Spleen (tissue), 11 donors: Measurements from ENCODE around the gene SLC5A2. TPM values are rescaled to one million over a fixed set of nuclear protein-coding genes. Genes with fewer than 3 reads are reported as not detected.

ENCODE experiments used
- DNase-seq: peaks from one replicate; pipeline ENCODE4 v3.0.0-alpha.2; 2020
- H3K27ac ChIP-seq, 8 donors: fragments of 200-600 bp; sonication (generic) in 7 of 8; 1 replicate in 4 of 8; 2 replicates in 4 of 8; pipeline versions ENCODE4 v1.5.0 to v1.8.0; 2016 to 2021; ENCODE audit warnings: inconsistent platforms in 4 of 8, mild to moderate bottlenecking in 4 of 8, moderate library complexity in 1 of 8
- H3K27me3 ChIP-seq, 7 donors: fragments of 200-600 bp; sonication (generic) in 6 of 7; replicated peaks in 1 of 7; 1 replicate in 4 of 7; 2 replicates in 3 of 7; pipeline versions ENCODE4 v1.5.0 to v1.8.0; 2016 to 2021; ENCODE audit warnings: inconsistent platforms in 3 of 7, mild to moderate bottlenecking in 1 of 7
- H3K36me3 ChIP-seq, 6 donors: fragments of 200-600 bp; sonication (generic) in 5 of 6; 1 replicate in 4 of 6; 2 replicates in 2 of 6; pipeline versions ENCODE4 v1.5.0 to v1.8.0; 2016 to 2021; ENCODE audit warnings: inconsistent platforms in 2 of 6
- H3K4me1 ChIP-seq, 6 donors: fragments of 200-600 bp; sonication (generic) in 5 of 6; 1 replicate in 3 of 6; 2 replicates in 3 of 6; pipeline versions ENCODE4 v1.5.0 to v1.8.0; 2016 to 2021; ENCODE audit warnings: inconsistent platforms in 3 of 6
- H3K4me3 ChIP-seq, 8 donors: fragments of 200-600 bp; sonication (generic) in 7 of 8; 1 replicate in 4 of 8; 2 replicates in 4 of 8; pipeline versions ENCODE4 v1.5.0 to v1.8.0; 2016 to 2021; ENCODE audit warnings: inconsistent platforms in 4 of 8, mild to moderate bottlenecking in 4 of 8, moderate library complexity in 2 of 8
- H3K9me3 ChIP-seq, 8 donors: fragments of 200-600 bp; sonication (generic) in 7 of 8; 1 replicate in 4 of 8; 2 replicates in 4 of 8; pipeline versions ENCODE4 v1.5.0 to v1.8.0; 2016 to 2021; ENCODE audit warnings: inconsistent platforms in 4 of 8
- CTCF ChIP-seq, 11 experiments: fragments of 200-600 bp in 7 of 11; fragments of 450-650 bp in 4 of 11; sonication (generic) in 4 of 11; IDR thresholded peaks in 8 of 11; conservative IDR thresholded peaks in 3 of 11; 1 replicate in 7 of 11; 2 replicates in 4 of 11; pipeline versions ENCODE4 v1.4.0 to v1.8.0; 2016 to 2021; ENCODE audit warnings: antibody characterized with exemption in 11 of 11, inconsistent platforms in 4 of 11, mild to moderate bottlenecking in 1 of 11
- POLR2A ChIP-seq, 3 donors: fragments of 450-650 bp; IDR thresholded peaks; one replicate each; pipeline ENCODE4 v1.5.1; 2017; ENCODE audit warnings: antibody characterized with exemption in 3 of 3, mild to moderate bottlenecking in 1 of 3
- POLR2AphosphoS5 ChIP-seq, 3 donors: sonication (generic); formaldehyde crosslinking; IDR thresholded peaks; one replicate each; pipeline ENCODE4 v1.5.1; 2017; ENCODE audit warnings: antibody characterized with exemption in 3 of 3
- WGBS, 5 donors: extraction: QIAGEN DNeasy Blood & Tissue Kit in 3 of 5; methylation state at CpG; one replicate each; pipeline versions ENCODE4 v1.1.5 to v1.1.7; 2013 to 2018; 5-methylcytosine and 5-hydroxymethylcytosine counted together
- intact Hi-C: fragments of 100-400 bp; cut with DNase I; formaldehyde crosslinking; loops from one replicate; pipeline ENCODE4 v1.15.0; 2023; ENCODE audit warnings: low total_unique reads
- polyA plus RNA-seq, 3 donors: library from polyadenylated mRNA; stranded (reverse); fragments of 200-250 nt; gene quantifications; one replicate each; pipeline ENCODE4 v1.2.1, GENCODE V29; 2013
- total RNA-seq, 7 donors: library from RNA; depleted of rRNA in 3 of 7; stranded (reverse); fragments of >200 nt in 3 of 7; fragmentation: NEBNext Ultra II Directional in 4 of 7; extraction: Animal tissue kit (Norgen Biotek cat#: 25700) in 4 of 7; gene quantifications; one replicate each; pipeline versions ENCODE4 v1.1.0 to v1.2.1, GENCODE V29; 2016 to 2021
- donor health status: healthy with polysubstance abuse.
- donor health status: DM: no; HTN: no; CAD: no; lungs with moderate emphysema.
- donor health status: DM: no; HTN: no; CAD: no.
- donor health status: Bipolar disorder and iron deficiency.
- donor health status: healthy.
- donor health status: DM: no; HTN: no; CAD: no.
- donor health status: DM: yes; HTN: yes; CAD: no.

Gene SLC5A2
- total and polyA plus RNA-seq, 10 donors, result 0.17 to 2.3 (median 1.2) TPM; not detected in 3

- peak; percentile 96 for DNase-seq
- Histone ChIP-seq H3K9me3 (no peaks in the 10 kb centered on the region), H3K36me3 (peaks cover 0 to 50% (median 0%) of the 10 kb centered on the region in 6 donors), H3K27me3 (peaks cover 0 to 69% (median 14%) of the 10 kb centered on the region in 7 donors), H3K4me1 (peaks cover 6 to 81% (median 48%) of the 10 kb centered on the region in 6 donors), H3K4me3 (peak overlapping the region; percentile 35 to 80 (median 46)), H3K27ac (peak overlapping the region in 6 of 8 donors; percentile 32 to 84 (median 63))
- peak; percentile 85 to 89 (median 86) for TF ChIP-seq POLR2AphosphoS5 (IDR thresholded peaks at IDR 0.05)
- no peak for TF ChIP-seq CTCF (IDR thresholded peaks at IDR 0.05 in 8 of 11, conservative IDR thresholded peaks at IDR 0.05 in 3 of 11)
- intact Hi-C loops, result no loop called here
- WGBS, 5 donors, result 11 to 45% (median 20%) methylated on average over 43 to 68 of the region's 68 CpGs
Measured at GRCh38 chr16:31476303-31477219, 6.4 kb upstream of the SLC5A2 start.

- no peaks in the 10 kb centered on the region for H3K9me3 ChIP-seq
- H3K4me1 ChIP-seq, result peaks cover under 1 to 72% (median 38%) of the 10 kb centered on the region in 6 donors
- DNase-seq, result peak; percentile 90
- intact Hi-C loops, result no loop called here
- peak overlapping the region; percentile 35 to 80 (median 46) for H3K4me3 ChIP-seq
- peak overlapping the region in 6 of 8 donors; percentile 32 to 84 (median 63) for H3K27ac ChIP-seq
- H3K36me3 ChIP-seq, result peaks cover 0 to 50% (median 0%) of the 10 kb centered on the region in 6 donors
- peaks cover 0 to 69% (median 4%) of the 10 kb centered on the region in 7 donors for H3K27me3 ChIP-seq
- 30 to 57% (median 35%) methylated on average over 34 to 67 of the region's 67 CpGs for WGBS, 5 donors
- peak; percentile 31 to 72 (median 51) for TF ChIP-seq POLR2AphosphoS5 (IDR thresholded peaks at IDR 0.05)
- peak in 1 of 11 experiments; percentile 11 for TF ChIP-seq CTCF (IDR thresholded peaks at IDR 0.05 in 8 of 11, conservative IDR thresholded peaks at IDR 0.05 in 3 of 11)
- no peak for TF ChIP-seq POLR2A (IDR thresholded peaks at IDR 0.05)
Measured at GRCh38 chr16:31477220-31478216, 5.4 kb upstream of the SLC5A2 start.

GRCh38 chr16:31478956-31479355, 4.0 kb upstream of the SLC5A2 start:
- Histone ChIP-seq H3K36me3 (peaks cover 0 to 43% (median 0%) of the 10 kb centered on the region in 6 donors), H3K27me3 (peaks cover 0 to 63% (median 0%) of the 10 kb centered on the region in 7 donors), H3K27ac (no peak overlapping the region), H3K9me3 (no peaks in the 10 kb centered on the region), H3K4me3 (no peak overlapping the region), H3K4me1 (peaks cover 0 to 58% (median 34%) of the 10 kb centered on the region in 6 donors)
- 83 to 90% (median 86%) methylated on average over 3 of the region's 3 CpGs for WGBS, 5 donors
- DNase-seq, result no peak
- intact Hi-C loops, result no loop called here
- TF ChIP-seq POLR2AphosphoS5 (IDR thresholded peaks at IDR 0.05), result peak in 1 of 3 donors; percentile 27
- TF ChIP-seq POLR2A (IDR thresholded peaks at IDR 0.05), result no peak

- peaks cover 0 to 36% (median 0%) of the 10 kb centered on the region in 6 donors for H3K36me3 ChIP-seq
- 83 to 96% (median 88%) methylated on average over 9 of the region's 9 CpGs for WGBS, 5 donors
- no peak overlapping the region for H3K4me3 ChIP-seq
- intact Hi-C loops, result loop anchor here (10.0 kb wide), 1 partner anchor 235 kb away; a partner anchor contains a TSS
- H3K27me3 ChIP-seq, result peaks cover 0 to 67% (median 0%) of the 10 kb centered on the region in 7 donors
- peaks cover 0 to 50% (median 34%) of the 10 kb centered on the region in 6 donors for H3K4me1 ChIP-seq
- no peak for TF ChIP-seq CTCF (IDR thresholded peaks at IDR 0.05 in 8 of 11, conservative IDR thresholded peaks at IDR 0.05 in 3 of 11)
- no peak for TF ChIP-seq POLR2AphosphoS5 (IDR thresholded peaks at IDR 0.05)
- TF ChIP-seq POLR2A (IDR thresholded peaks at IDR 0.05), result no peak
- H3K27ac ChIP-seq, result no peak overlapping the region
- H3K9me3 ChIP-seq, result no peaks in the 10 kb centered on the region
- DNase-seq, result no peak
Measured at GRCh38 chr16:31479751-31480150, 3.2 kb upstream of the SLC5A2 start.
